LNCAP (cell line): ENCODE results near the gene RBM11.

ENCODE experiments used
- CTCF ChIP-seq: fragments of 450-650 bp; IDR thresholded peaks from 2 replicates; pipeline ENCODE4 v1.5.1; 2017; ENCODE audit warnings: mild to moderate bottlenecking

RBM11 gene

GRCh38 chr21:14236180-14236579 is 20.2 kb downstream of the RBM11 start:
- no peak for TF ChIP-seq CTCF

- TF ChIP-seq CTCF = no peak
These were observed 23.3 kb downstream of the RBM11 start for GRCh38 chr21:14239281-14239680.

DNA sequence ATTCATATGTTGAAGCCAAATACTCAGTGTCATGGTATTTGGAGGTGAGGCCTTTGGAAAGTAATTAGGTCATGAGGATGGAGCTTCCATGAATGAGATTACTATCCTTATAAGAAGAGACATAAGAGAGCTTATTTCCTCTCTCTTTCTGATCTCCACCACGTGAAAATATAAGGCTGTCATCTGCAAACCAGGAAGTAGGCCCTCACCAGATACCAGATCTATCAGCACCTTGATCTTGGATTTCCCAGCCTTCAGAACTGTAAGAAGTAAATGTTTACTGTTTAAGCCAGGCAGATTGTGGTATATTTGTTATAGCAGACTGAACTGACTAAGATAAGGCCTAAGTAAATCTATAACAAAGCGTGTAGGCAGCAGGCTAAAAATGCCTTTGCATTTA is 25.3 kb downstream of the RBM11 start:
- TF ChIP-seq CTCF = no peak

GRCh38 chr21:14243461-14243860 is 27.5 kb downstream of the RBM11 start:
- TF ChIP-seq CTCF = no peak

GRCh38 chr21:14243874-14244273 is 27.9 kb downstream of the RBM11 start:
- TF ChIP-seq CTCF = no peak

DNA sequence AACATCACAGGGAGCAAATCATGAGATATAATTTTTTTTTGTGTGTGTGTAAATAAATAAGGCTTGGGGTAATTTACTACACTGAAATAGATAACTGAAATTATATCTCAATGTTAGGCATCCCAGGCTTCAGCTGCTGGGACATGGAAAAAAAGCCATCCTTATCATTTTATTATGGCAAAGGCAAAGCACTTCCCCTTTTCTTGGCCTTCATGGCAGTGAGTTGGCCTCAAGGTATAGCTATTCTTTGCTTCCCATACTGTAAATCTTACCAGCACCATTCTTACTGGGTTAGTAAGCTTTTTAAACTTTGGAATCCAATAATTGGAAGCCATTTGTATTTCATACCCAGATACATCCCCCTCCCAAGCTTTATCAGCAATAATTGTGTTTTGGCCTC is 29.0 kb downstream of the RBM11 start:
- no peak for TF ChIP-seq CTCF

DNA sequence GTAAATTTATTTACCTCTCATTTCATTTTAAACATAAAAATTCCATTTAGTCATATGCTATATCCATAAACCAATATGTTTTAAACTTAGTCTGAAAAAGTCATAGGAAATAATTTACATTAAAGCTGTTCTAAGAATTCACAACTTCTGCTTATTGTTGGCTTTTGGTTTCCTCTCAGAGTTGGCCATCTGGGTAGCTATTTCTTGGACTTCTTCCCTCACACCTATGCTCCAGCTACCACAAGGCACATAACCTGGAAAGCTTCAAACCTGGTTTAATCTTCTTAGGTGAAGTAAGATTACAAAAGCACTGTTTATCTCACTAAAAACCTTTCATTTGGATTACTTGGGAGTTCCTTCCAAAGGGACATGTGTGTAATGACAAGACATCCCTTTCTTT is 29.8 kb downstream of the RBM11 start:
- no peak for TF ChIP-seq CTCF

GRCh38 chr21:14251336-14251735 is 35.4 kb downstream of the RBM11 start:
- TF ChIP-seq CTCF = no peak
